Inferior parietal cortex (tissue), 1 donor: ENCODE results near the gene SPATA33.
"Not testable (repeated sequence)": the region's sequence is repeated elsewhere in the genome, so short reads cannot be mapped to it uniquely, and the experiment has no call there.

ENCODE experiments used
- DNase-seq: peaks from one replicate; pipeline ENCODE4 v3.0.0-alpha.2; 2016; ENCODE audit errors: extremely low spot score

SPATA33 gene

GRCh38 chr16:89664238-89664637 lies 6.6 kb downstream of the SPATA33 start:
- not testable (repeated sequence) for DNase-seq

GRCh38 chr16:89667000-89667399 lies 9.4 kb downstream of the SPATA33 start:
- DNase-seq: not testable (repeated sequence)

GRCh38 chr16:89667633-89668032 lies 10.0 kb downstream of the SPATA33 start:
- DNase-seq: no peak

GRCh38 chr16:89668790-89669158 lies 11.1 kb downstream of the SPATA33 start:
- DNase-seq: no peak

- DNase-seq: no peak
Measured at GRCh38 chr16:89669755-89670154, 12.1 kb downstream of the SPATA33 start.

- no peak for DNase-seq
Measured at GRCh38 chr16:89670496-89671431, 13.1 kb downstream of the SPATA33 start.

GRCh38 chr16:89671565-89671964 lies 13.9 kb downstream of the SPATA33 start:
- not testable (repeated sequence) for DNase-seq

GRCh38 chr16:89672177-89672941 lies 14.7 kb downstream of the SPATA33 start:
- no peak for DNase-seq

GRCh38 chr16:89678258-89678657 lies 20.6 kb downstream of the SPATA33 start:
- no peak for DNase-seq

GRCh38 chr16:89685916-89686315 lies 28.3 kb downstream of the SPATA33 start:
- DNase-seq: no peak

GRCh38 chr16:89686520-89687091 lies 29.0 kb downstream of the SPATA33 start, which contains the start of gene CDK10:
Gene CDK10, plus strand, starts transcription at chr16:89686689. Its CDS starts 22 bp downstream, at chr16:89686711.
- DNase-seq: peak; percentile 96

GRCh38 chr16:89687092-89687940 lies 29.7 kb downstream of the SPATA33 start:
- no peak for DNase-seq

GRCh38 chr16:89688395-89688794 lies 30.8 kb downstream of the SPATA33 start:
- no peak for DNase-seq

GRCh38 chr16:89689142-89689541 lies 31.5 kb downstream of the SPATA33 start:
- DNase-seq: no peak

GRCh38 chr16:89689621-89690020 lies 32.0 kb downstream of the SPATA33 start:
- not testable (repeated sequence) for DNase-seq

GRCh38 chr16:89690392-89690901 lies 32.8 kb downstream of the SPATA33 start:
- no peak for DNase-seq

GRCh38 chr16:89691231-89691985 lies 33.8 kb downstream of the SPATA33 start:
- no peak for DNase-seq

GRCh38 chr16:89691986-89692569 lies 34.4 kb downstream of the SPATA33 start:
- DNase-seq: no peak

GRCh38 chr16:89693289-89693731 lies 35.7 kb downstream of the SPATA33 start:
- DNase-seq: no peak
